ENCODE measurements around the gene CPEB2. TPM values are rescaled to one million over a fixed set of nuclear protein-coding genes. Genes with fewer than 3 reads are reported as not detected.

CPEB2 gene
- total and polyA plus RNA-seq, 9 of the 15 experiments (the other 6 are each of a cell fraction or from before 2014, with no cell fraction given), result 0.39 to 3.0 (median 1.4) TPM

DNA sequence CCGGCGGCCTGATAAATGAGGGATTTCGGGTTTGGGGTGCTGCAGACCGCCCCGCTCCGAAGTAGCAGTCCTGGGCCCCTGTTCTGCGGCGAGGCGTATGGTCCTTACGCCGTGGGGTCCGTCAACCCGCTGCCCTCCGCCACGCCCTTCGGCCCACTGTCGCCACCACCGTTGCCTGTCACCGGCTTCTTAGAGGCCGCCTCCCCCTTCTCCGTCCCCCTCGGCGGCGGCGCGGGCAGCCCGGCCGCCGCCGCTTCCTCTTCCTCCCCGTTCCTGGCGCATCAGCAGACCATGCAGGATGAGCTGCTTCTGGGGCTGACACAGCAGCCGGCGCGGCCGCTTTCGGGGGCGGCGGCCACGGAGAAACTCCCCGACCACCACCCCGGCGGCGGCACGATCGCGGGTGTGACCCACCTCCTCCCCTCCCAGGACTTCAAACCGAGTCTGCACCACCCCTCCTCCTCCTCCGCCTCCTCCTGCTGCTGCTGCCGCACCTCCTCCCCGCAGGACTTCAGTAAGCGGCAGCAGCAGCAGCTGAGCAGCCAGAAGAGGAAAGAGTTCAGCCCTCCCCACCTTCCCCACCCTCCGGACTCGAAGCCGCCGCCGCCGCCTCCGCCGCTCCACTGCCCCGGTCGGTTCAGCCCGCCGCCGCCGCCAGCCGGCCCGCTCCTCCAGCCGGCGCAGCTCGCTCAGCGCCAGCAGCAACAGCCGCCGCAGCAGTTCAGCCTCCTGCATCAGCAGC, 549 bp downstream of the CPEB2 start (continued):
- no peak for TF ChIP-seq MAFK (IDR thresholded peaks at IDR 0.05; ENCODE audit: low read length)
- TF ChIP-seq PML (IDR thresholded peaks at IDR 0.05; ENCODE audit: low read length), result 0 out of 2 replicates have a peak, but pooled peaks have one; percentile 1
- TF ChIP-seq POLR2AphosphoS5 (IDR thresholded peaks at IDR 0.05; ENCODE audit: control insufficient read depth, insufficient read depth, low read depth, low read length), result 0 out of 2 replicates have a peak, but pooled peaks have one; percentile 9
- no peak for TF ChIP-seq PPARD (CRISPR knock-in tag; IDR thresholded peaks at IDR 0.05)
- no peak for TF ChIP-seq CHD2 (IDR thresholded peaks at IDR 0.05; ENCODE audit: low read depth, low read length)
- TF ChIP-seq PCBP2 (IDR thresholded peaks at IDR 0.05; ENCODE audit: low read depth, low read length, poor library complexity, severe bottlenecking), result no peak
- no peak for TF ChIP-seq ZNF316 (IDR thresholded peaks at IDR 0.05)
- no peak for TF ChIP-seq BCL6 (CRISPR knock-in tag; IDR thresholded peaks at IDR 0.05)
- TF ChIP-seq C11orf30 (IDR thresholded peaks at IDR 0.05; ENCODE audit: low read depth), result no peak
- no peak for TF ChIP-seq TEAD2 (tag; IDR thresholded peaks at IDR 0.05)
- TF ChIP-seq SMARCA4 (IDR thresholded peaks at IDR 0.05), result 0 out of 2 replicates have a peak, but pooled peaks have one; percentile 21
- TF ChIP-seq, protein P1, sequence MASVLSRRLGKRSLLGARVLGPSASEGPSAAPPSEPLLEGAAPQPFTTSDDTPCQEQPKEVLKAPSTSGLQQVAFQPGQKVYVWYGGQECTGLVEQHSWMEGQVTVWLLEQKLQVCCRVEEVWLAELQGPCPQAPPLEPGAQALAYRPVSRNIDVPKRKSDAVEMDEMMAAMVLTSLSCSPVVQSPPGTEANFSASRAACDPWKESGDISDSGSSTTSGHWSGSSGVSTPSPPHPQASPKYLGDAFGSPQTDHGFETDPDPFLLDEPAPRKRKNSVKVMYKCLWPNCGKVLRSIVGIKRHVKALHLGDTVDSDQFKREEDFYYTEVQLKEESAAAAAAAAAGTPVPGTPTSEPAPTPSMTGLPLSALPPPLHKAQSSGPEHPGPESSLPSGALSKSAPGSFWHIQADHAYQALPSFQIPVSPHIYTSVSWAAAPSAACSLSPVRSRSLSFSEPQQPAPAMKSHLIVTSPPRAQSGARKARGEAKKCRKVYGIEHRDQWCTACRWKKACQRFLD (CRISPR knock-in tag; IDR thresholded peaks at IDR 0.05), result no peak
- no peak for TF ChIP-seq BRCA1 (IDR thresholded peaks at IDR 0.05)
- TF ChIP-seq BRCA1 (CRISPR knock-in tag; IDR thresholded peaks at IDR 0.05), result no peak
- TF ChIP-seq CREB1 (IDR thresholded peaks at IDR 0.05), result no peak
- TF ChIP-seq CREB1 (CRISPR knock-in tag; IDR thresholded peaks at IDR 0.05), result no peak
- peak; percentile 20 for TF ChIP-seq TBP (optimal IDR thresholded peaks at IDR 0.05; ENCODE audit: low read depth, low read length)
- no peak for TF ChIP-seq FOXA3 (CRISPR knock-in tag; conservative IDR thresholded peaks at IDR 0.05 in 1 of 2, IDR thresholded peaks at IDR 0.05 in 1 of 2)
- TF ChIP-seq CBX3 (IDR thresholded peaks at IDR 0.05; ENCODE audit: borderline replicate concordance in 1 of 2, low read length in 2 of 2), result peak in 1 of 2 experiments; percentile 26; a peak in 1 of 3 replicates
- no peak for TF ChIP-seq MXI1 (IDR thresholded peaks at IDR 0.05; ENCODE audit: low read depth, low read length)
- TF ChIP-seq MYC (IDR thresholded peaks at IDR 0.05; ENCODE audit: low read depth, low read length), result no peak
- peak; percentile 64; the same call in 1 of the 2 replicates for TF ChIP-seq MYC (CRISPR knock-in tag; IDR thresholded peaks at IDR 0.05; ENCODE audit: borderline replicate concordance, low read depth)
- TF ChIP-seq SIN3A (IDR thresholded peaks at IDR 0.05; ENCODE audit: borderline replicate concordance in 2 of 2, control insufficient read depth in 1 of 2, low read depth in 2 of 2, low read length in 2 of 2), result peak in 1 of 2 experiments; percentile 67; a peak in 2 of 4 replicates
- TF ChIP-seq EHMT2 (IDR thresholded peaks at IDR 0.05), result no peak
- TF ChIP-seq TCF3 (CRISPR knock-in tag; IDR thresholded peaks at IDR 0.05), result no peak
- no peak for TF ChIP-seq MED1 (CRISPR knock-in tag; IDR thresholded peaks at IDR 0.05; ENCODE audit: borderline replicate concordance)
